ENCODE results near the gene ZFPM1. TPM values are rescaled to one million over a fixed set of nuclear protein-coding genes. Genes with fewer than 3 reads are reported as not detected.

ZFPM1 gene
- total RNA-seq, 6 experiments from 2014 or later: 4.5 to 6.4 (median 5.1) TPM

GRCh38 chr16:88543230-88543813 is 90.2 kb downstream of the ZFPM1 start:
- peaks cover 43% of the 10 kb centered on the region for H3K27me3 Mint-ChIP-seq (ENCODE audit: insufficient read depth)
- TF ChIP-seq, protein P1, sequence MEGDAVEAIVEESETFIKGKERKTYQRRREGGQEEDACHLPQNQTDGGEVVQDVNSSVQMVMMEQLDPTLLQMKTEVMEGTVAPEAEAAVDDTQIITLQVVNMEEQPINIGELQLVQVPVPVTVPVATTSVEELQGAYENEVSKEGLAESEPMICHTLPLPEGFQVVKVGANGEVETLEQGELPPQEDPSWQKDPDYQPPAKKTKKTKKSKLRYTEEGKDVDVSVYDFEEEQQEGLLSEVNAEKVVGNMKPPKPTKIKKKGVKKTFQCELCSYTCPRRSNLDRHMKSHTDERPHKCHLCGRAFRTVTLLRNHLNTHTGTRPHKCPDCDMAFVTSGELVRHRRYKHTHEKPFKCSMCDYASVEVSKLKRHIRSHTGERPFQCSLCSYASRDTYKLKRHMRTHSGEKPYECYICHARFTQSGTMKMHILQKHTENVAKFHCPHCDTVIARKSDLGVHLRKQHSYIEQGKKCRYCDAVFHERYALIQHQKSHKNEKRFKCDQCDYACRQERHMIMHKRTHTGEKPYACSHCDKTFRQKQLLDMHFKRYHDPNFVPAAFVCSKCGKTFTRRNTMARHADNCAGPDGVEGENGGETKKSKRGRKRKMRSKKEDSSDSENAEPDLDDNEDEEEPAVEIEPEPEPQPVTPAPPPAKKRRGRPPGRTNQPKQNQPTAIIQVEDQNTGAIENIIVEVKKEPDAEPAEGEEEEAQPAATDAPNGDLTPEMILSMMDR (IDR thresholded peaks at IDR 0.05): no peak
- H3K36me3 Mint-ChIP-seq (ENCODE audit: low read depth): peaks cover 17% of the 10 kb centered on the region
- no peak for DNase-seq
- H3K4me1 Mint-ChIP-seq (ENCODE audit: low read depth): no peaks in the 10 kb centered on the region
- no peak overlapping the region for H3K27ac Mint-ChIP-seq
- H3K4me3 Mint-ChIP-seq: no peak overlapping the region
- peaks cover 36% of the 10 kb centered on the region for H3K9me3 Mint-ChIP-seq

DNA sequence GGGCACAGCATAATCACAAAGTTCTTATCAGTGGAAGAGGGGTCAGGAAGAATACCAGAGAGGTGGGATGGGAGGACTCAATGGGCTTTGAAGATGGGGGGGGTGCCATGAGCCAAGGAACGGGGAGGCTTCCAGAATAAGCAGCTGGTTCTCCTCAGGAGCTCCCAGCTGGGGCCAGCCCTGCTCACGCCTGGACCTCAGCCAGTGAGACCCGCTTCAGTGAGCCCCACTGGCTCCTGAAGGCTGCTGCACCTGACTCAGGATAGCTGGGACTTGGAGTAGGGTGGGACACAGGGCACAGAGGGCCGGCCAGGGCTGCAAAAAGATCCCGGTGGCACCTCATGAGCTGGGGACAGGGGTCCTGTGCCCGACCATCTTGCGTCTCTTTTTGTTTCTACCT is 92.7 kb downstream of the ZFPM1 start:
- no peak for DNase-seq
- H3K9me3 Mint-ChIP-seq: peaks cover 36% of the 10 kb centered on the region
- H3K27ac Mint-ChIP-seq: no peak overlapping the region
- TF ChIP-seq, protein P1 (IDR thresholded peaks at IDR 0.05): no peak
- H3K4me3 Mint-ChIP-seq: no peak overlapping the region
- H3K36me3 Mint-ChIP-seq (ENCODE audit: low read depth): peaks cover 17% of the 10 kb centered on the region
- H3K4me1 Mint-ChIP-seq (ENCODE audit: low read depth): no peaks in the 10 kb centered on the region
- peaks cover 54% of the 10 kb centered on the region for H3K27me3 Mint-ChIP-seq (ENCODE audit: insufficient read depth)

DNA sequence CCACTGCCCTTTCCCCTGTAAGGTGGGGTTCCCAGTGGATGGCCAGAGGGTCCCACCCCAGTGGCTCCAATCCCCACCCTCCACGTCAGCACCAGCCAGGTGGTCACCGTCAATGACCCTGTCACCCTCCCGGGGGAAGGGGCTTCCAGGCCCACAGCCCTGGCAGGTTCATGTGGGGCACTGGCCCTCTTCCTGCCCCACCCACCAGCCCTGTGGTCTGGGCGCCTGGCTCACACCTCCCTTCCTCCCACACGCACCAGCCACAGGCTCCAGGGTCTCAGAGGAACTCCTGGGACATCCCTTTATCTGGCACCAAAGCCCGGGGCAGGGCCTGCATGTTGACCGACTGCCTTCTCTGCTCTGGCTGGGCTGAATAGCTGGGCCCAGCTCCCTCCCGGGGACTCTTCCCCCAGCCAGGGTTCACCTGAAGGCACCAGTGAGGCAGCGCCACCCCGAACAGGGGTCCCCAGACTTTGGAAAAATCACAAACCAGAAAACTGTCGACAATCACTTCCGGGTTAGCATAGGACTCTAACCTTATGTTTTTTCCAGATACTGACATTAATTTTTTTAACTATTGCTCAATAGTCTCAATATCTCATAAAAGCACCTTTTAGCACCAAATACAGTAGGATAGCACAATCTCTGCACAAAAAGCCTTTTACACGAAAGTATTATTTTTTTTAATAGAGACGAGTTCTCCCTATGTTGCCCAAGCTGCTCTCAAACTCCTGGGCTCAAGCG is 95.2 kb downstream of the ZFPM1 start:
- TF ChIP-seq, protein P1 (IDR thresholded peaks at IDR 0.05): no peak
- Mint-ChIP-seq H3K4me3 (no peak overlapping the region), H3K9me3 (peaks cover 19% of the 10 kb centered on the region), H3K4me1 (ENCODE audit: low read depth) (no peaks in the 10 kb centered on the region), H3K36me3 (ENCODE audit: low read depth) (peaks cover 5% of the 10 kb centered on the region), H3K27ac (no peak overlapping the region), H3K27me3 (ENCODE audit: insufficient read depth) (peaks cover 68% of the 10 kb centered on the region)
- no peak for DNase-seq

- no peaks in the 10 kb centered on the region for H3K36me3 Mint-ChIP-seq (ENCODE audit: low read depth)
- H3K4me1 Mint-ChIP-seq (ENCODE audit: low read depth): no peaks in the 10 kb centered on the region
- H3K4me3 Mint-ChIP-seq: no peak overlapping the region
- peaks cover 13% of the 10 kb centered on the region for H3K9me3 Mint-ChIP-seq
- DNase-seq: no peak
- TF ChIP-seq, protein P1 (IDR thresholded peaks at IDR 0.05): no peak
- peaks cover 68% of the 10 kb centered on the region for H3K27me3 Mint-ChIP-seq (ENCODE audit: insufficient read depth)
- H3K27ac Mint-ChIP-seq: no peak overlapping the region
These were observed 95.9 kb downstream of the ZFPM1 start for GRCh38 chr16:88548985-88549384.

- H3K27ac Mint-ChIP-seq: no peak overlapping the region
- TF ChIP-seq, protein P1 (IDR thresholded peaks at IDR 0.05): no peak
- H3K27me3 Mint-ChIP-seq (ENCODE audit: insufficient read depth): peaks cover 70% of the 10 kb centered on the region
- no peak overlapping the region for H3K4me3 Mint-ChIP-seq
- H3K4me1 Mint-ChIP-seq (ENCODE audit: low read depth): no peaks in the 10 kb centered on the region
- no peaks in the 10 kb centered on the region for H3K36me3 Mint-ChIP-seq (ENCODE audit: low read depth)
- no peak for DNase-seq
- H3K9me3 Mint-ChIP-seq: peaks cover 6% of the 10 kb centered on the region
These were observed 96.7 kb downstream of the ZFPM1 start for GRCh38 chr16:88549671-88550245.
